HCT116 (cell line): ENCODE data around the gene EHD3. TPM values are rescaled to one million over a fixed set of nuclear protein-coding genes. Genes with fewer than 3 reads are reported as not detected.

ENCODE experiments used
- ATAC-seq: fragments of 200-7000 bp; cut with Tn5 transposase; 2 replicates; pipeline ENCODE4 v1.9.1; 2020; ENCODE audit warnings: mild to moderate bottlenecking, moderate library complexity
- BruUV-seq: library from RNA; stranded (reverse); fragments of 400-500 nt; replicated peaks from 2 replicates; lab custom pipeline; 2021; lab: Mats Ljungman, UMichigan
- CTCF ChIA-PET: fragments of 300-600 bp; sonication (Branson Sonifier 250); formaldehyde crosslinking; loops from one replicate; lab custom pipeline; 2021; ENCODE audit warnings: antibody characterized with exemption; lab: Charles Lee
- POLR2A ChIA-PET: fragments of 300-600, 350-600 bp; sonication (Branson Sonifier 250); formaldehyde crosslinking; loops from one replicate; lab custom pipeline; 2021; ENCODE audit warnings: antibody characterized with exemption; lab: Charles Lee
- RAD21 ChIA-PET, 2 experiments: fragments of 300-600 bp; sonication (Branson Sonifier 250); formaldehyde crosslinking; loops; one replicate each; lab custom pipeline; 2023; ENCODE audit warnings: low total read pairs in 2 of 2; ENCODE audit not compliant: uncharacterized antibody in 2 of 2, unreplicated experiment in 2 of 2, low non-redundant PET in 1 of 2; lab: Charles Lee
- DNase-seq: peaks from one replicate; pipeline ENCODE4 v3.0.0-alpha.2; 2010; ENCODE audit warnings: low read depth, low spot score
- H2AFZ ChIP-seq: fragments of 200-600 bp; shearing (Covaris generic), sonication (generic); 2 replicates; pipeline ENCODE4 v1.6.1; 2017; ENCODE audit warnings: low read depth, mixed run types, mixed read lengths, antibody characterized with exemption, low read length; ENCODE audit not compliant: poor library complexity, severe bottlenecking
- H3K27ac ChIP-seq: 2 replicates; pipeline ENCODE4 v1.5.1; 2012; ENCODE audit warnings: low read depth, low read length
- H3K27me3 ChIP-seq: fragments of 200-600 bp; sonication (generic); 2 replicates; pipeline ENCODE4 v1.6.1; 2016; ENCODE audit warnings: mixed run types, low read length, mixed read lengths; ENCODE audit not compliant: insufficient read depth
- H3K36me3 ChIP-seq, 2 experiments: fragments of 200-500 bp in 1 of 2; fragments of 200-600 bp in 1 of 2; sonication (Bioruptor generic) in 1 of 2; sonication (generic) in 1 of 2; 2 replicates each; pipeline versions ENCODE4 v1.5.1 to v1.6.1; 2014 to 2016; ENCODE audit warnings: low read length in 2 of 2, inconsistent platforms in 1 of 2, mixed read lengths in 1 of 2, mixed run types in 1 of 2; ENCODE audit not compliant: insufficient read depth in 2 of 2, control insufficient read depth in 1 of 2
- H3K4me1 ChIP-seq, 2 experiments: fragments of 200-600 bp in 1 of 2; sonication (generic) in 1 of 2; 2 replicates each; pipeline versions ENCODE4 v1.5.1 to v1.6.1; 2012 to 2017; ENCODE audit warnings: low read length in 2 of 2, inconsistent platforms in 1 of 2, mild to moderate bottlenecking in 1 of 2, mixed read lengths in 1 of 2, mixed run types in 1 of 2, moderate library complexity in 1 of 2; ENCODE audit not compliant: insufficient read depth in 2 of 2, control insufficient read depth in 1 of 2
- H3K4me2 ChIP-seq: fragments of 200-600 bp; sonication (generic); 2 replicates; pipeline ENCODE4 v1.6.1; 2017; ENCODE audit warnings: mixed run types, low read length, mixed read lengths
- H3K4me3 ChIP-seq, 2 experiments: fragments of 200-600 bp in 1 of 2; sonication (generic) in 1 of 2; replicated peaks in 1 of 2; 2 replicates each; pipeline ENCODE4 v1.5.1; 2011 to 2016; ENCODE audit warnings: low read length in 2 of 2, control low read depth in 1 of 2, low read depth in 1 of 2, mild to moderate bottlenecking in 1 of 2, mixed read lengths in 1 of 2, mixed run types in 1 of 2
- H3K79me2 ChIP-seq: fragments of 200-600 bp; sonication (generic); 2 replicates; pipeline ENCODE4 v1.6.1; 2017; ENCODE audit warnings: mild to moderate bottlenecking, mixed run types, low read length, moderate library complexity, mixed read lengths; ENCODE audit not compliant: insufficient read depth
- H3K9ac ChIP-seq: fragments of 200-600 bp; sonication (generic); 2 replicates; pipeline ENCODE4 v1.6.1; 2016; ENCODE audit warnings: low read length, mixed read lengths
- H3K9me2 ChIP-seq: fragments of 200-600 bp; sonication (generic), shearing (Covaris generic); 2 replicates; pipeline ENCODE4 v1.6.1; 2017; ENCODE audit warnings: mixed run types, mild to moderate bottlenecking, moderate library complexity; ENCODE audit not compliant: insufficient read depth
- H3K9me3 ChIP-seq, 2 experiments: fragments of 200-500 bp in 1 of 2; fragments of 200-600 bp in 1 of 2; sonication (Bioruptor generic) in 1 of 2; sonication (generic) in 1 of 2; 2 replicates each; pipeline ENCODE4 v1.6.1; 2014 to 2017; ENCODE audit warnings: low read length in 2 of 2, mixed read lengths in 2 of 2, inconsistent platforms in 1 of 2, low read depth in 1 of 2, mild to moderate bottlenecking in 1 of 2, mixed run types in 1 of 2, moderate library complexity in 1 of 2; ENCODE audit not compliant: control insufficient read depth in 1 of 2, insufficient read depth in 1 of 2
- H4K20me1 ChIP-seq: fragments of 200-600 bp; sonication (generic), shearing (Covaris generic); 2 replicates; pipeline ENCODE4 v1.6.1; 2017; ENCODE audit warnings: mixed run types, mild to moderate bottlenecking, moderate library complexity; ENCODE audit not compliant: insufficient read depth
- EZH2phosphoT487 ChIP-seq: fragments of 200-600 bp; IDR thresholded peaks from 2 replicates; pipeline ENCODE4 v1.6.1; 2018; ENCODE audit warnings: antibody characterized with exemption, borderline replicate concordance
- FOSL1 ChIP-seq: IDR thresholded peaks from 2 replicates; pipeline ENCODE4 v1.6.1; 2012; ENCODE audit warnings: low read depth
- YY1 ChIP-seq: IDR thresholded peaks from 2 replicates; pipeline ENCODE4 v1.6.1; 2011; ENCODE audit warnings: low read length, low read depth, moderate library complexity, mild to moderate bottlenecking; ENCODE audit not compliant: insufficient replicate concordance; ENCODE audit errors: extremely low read depth
- intact Hi-C: fragments of 100-400 bp; cut with micrococcal nuclease; formaldehyde crosslinking; loops from 2 replicates; pipeline ENCODE4 v1.10.0; 2022
- total RNA-seq: library from RNA; stranded (reverse); gene quantifications from one replicate; pipeline ENCODE4 v1.2.1, GENCODE V29; 2021; ENCODE audit not compliant: unreplicated experiment
- TF ChIP-seq, protein P1 (sequence below): IDR thresholded peaks from 2 replicates; pipeline ENCODE4 v1.6.1; 2011; ENCODE audit warnings: mild to moderate bottlenecking, low read length, moderate library complexity; ENCODE audit not compliant: insufficient replicate concordance; ENCODE audit errors: extremely low read depth
- TF ChIP-seq, protein P2 (sequence below): IDR thresholded peaks from 2 replicates; pipeline ENCODE4 v1.6.1; 2012; ENCODE audit warnings: low read depth

Gene EHD3
- total RNA-seq, 1 experiment from 2014 or later, result not detected

DNA sequence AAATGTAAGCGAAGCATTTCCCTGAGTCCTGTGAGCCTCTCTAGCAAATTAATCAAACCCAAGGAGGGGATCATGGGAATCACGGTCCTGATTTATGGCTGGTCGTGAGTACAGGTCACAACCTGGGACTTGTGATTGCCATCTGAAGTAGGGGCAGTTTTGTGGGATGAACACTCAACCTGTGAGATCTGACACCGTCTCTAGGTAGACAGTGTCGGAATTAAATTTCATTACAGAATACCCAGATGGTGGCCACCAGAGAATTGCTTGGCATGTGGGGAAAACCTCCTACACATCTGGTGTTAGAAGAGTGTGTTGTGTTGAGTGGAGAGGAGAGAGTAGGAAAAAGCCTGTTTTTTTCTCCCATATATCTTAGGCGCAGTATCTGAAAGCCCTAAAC is 29.2 kb upstream of the EHD3 start:
- POLR2A ChIA-PET, result no interaction called here
- TF ChIP-seq, protein P1, sequence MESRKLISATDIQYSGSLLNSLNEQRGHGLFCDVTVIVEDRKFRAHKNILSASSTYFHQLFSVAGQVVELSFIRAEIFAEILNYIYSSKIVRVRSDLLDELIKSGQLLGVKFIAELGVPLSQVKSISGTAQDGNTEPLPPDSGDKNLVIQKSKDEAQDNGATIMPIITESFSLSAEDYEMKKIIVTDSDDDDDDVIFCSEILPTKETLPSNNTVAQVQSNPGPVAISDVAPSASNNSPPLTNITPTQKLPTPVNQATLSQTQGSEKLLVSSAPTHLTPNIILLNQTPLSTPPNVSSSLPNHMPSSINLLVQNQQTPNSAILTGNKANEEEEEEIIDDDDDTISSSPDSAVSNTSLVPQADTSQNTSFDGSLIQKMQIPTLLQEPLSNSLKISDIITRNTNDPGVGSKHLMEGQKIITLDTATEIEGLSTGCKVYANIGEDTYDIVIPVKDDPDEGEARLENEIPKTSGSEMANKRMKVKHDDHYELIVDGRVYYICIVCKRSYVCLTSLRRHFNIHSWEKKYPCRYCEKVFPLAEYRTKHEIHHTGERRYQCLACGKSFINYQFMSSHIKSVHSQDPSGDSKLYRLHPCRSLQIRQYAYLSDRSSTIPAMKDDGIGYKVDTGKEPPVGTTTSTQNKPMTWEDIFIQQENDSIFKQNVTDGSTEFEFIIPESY, result no peak
- TF ChIP-seq EZH2phosphoT487 (no peak), YY1 (no peak), FOSL1 (no peak)
- TF ChIP-seq, protein P2, sequence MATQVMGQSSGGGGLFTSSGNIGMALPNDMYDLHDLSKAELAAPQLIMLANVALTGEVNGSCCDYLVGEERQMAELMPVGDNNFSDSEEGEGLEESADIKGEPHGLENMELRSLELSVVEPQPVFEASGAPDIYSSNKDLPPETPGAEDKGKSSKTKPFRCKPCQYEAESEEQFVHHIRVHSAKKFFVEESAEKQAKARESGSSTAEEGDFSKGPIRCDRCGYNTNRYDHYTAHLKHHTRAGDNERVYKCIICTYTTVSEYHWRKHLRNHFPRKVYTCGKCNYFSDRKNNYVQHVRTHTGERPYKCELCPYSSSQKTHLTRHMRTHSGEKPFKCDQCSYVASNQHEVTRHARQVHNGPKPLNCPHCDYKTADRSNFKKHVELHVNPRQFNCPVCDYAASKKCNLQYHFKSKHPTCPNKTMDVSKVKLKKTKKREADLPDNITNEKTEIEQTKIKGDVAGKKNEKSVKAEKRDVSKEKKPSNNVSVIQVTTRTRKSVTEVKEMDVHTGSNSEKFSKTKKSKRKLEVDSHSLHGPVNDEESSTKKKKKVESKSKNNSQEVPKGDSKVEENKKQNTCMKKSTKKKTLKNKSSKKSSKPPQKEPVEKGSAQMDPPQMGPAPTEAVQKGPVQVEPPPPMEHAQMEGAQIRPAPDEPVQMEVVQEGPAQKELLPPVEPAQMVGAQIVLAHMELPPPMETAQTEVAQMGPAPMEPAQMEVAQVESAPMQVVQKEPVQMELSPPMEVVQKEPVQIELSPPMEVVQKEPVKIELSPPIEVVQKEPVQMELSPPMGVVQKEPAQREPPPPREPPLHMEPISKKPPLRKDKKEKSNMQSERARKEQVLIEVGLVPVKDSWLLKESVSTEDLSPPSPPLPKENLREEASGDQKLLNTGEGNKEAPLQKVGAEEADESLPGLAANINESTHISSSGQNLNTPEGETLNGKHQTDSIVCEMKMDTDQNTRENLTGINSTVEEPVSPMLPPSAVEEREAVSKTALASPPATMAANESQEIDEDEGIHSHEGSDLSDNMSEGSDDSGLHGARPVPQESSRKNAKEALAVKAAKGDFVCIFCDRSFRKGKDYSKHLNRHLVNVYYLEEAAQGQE, result no peak
- TF ChIP-seq, all 23 proteins: peak for 0
- RAD21 ChIA-PET, result no interaction called here
- intact Hi-C loops, result no loop called here
- no peak for DNase-seq
- BruUV-seq, result no TSS peak
- Histone ChIP-seq H3K36me3 (no peaks in the 10 kb centered on the region), H3K79me2 (no peaks in the 10 kb centered on the region), H2AFZ (no peak overlapping the region), H3K9ac (no peak overlapping the region), H3K27me3 (peaks cover 19% of the 10 kb centered on the region; the same call in 1 of the 2 replicates), H3K27ac (no peak overlapping the region), H4K20me1 (no peaks in the 10 kb centered on the region), H3K4me2 (no peak overlapping the region), H3K9me3 (no peaks in the 10 kb centered on the region), H3K9me2 (no peaks in the 10 kb centered on the region), H3K4me3 (no peak overlapping the region), H3K4me1 (no peaks in the 10 kb centered on the region)
- CTCF ChIA-PET, result no interaction called here
- ATAC-seq, result no peak
